Measurements from ENCODE around the gene SDCBP2.

DNA sequence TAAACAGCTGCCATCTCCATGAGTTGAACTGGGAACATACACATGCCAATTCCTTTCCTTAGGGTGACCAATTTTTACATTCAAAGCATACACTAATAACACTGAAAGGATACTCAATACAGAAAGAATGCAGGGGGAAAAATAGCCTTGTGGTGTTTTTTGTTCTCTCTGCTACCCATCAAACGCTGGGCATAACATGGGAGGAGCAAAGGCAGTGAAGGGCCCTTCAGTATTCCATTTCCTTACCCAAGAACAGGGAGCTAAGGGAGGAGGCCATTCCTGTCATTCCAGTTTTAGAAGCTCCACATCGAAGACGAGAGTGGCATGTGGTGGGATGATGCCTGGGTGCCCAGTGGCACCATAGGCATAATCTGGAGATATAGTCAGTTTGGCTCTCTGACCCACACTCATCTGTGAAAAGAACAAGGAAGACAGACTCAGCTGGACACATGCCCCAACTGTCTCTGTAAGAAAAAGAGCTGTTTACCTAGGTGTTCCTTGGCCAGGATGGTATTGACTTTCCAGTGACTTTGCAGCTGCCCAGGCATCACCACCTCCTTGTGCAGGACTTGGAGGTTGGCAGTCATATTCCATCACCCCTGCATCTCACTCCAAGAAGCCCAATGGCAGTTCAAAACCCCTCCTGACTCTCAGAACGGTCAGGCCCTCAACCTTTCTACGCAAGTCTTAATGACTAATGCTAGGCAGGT lies 43.0 kb upstream of the SDCBP2 start:
- no peak for TF ChIP-seq POLR2A (IDR thresholded peaks at IDR 0.05)
- TF ChIP-seq CTCF (IDR thresholded peaks at IDR 0.05) = no peak
